CD4-positive, alpha-beta T cell treated with Interleukin-15 for 1 hour (primary cell): Measurements from ENCODE around the gene XPO1.
"Not testable (repeated sequence)": the region's sequence is repeated elsewhere in the genome, so short reads cannot be mapped to it uniquely, and the experiment has no call there.

Source experiments
- DNase-seq: peaks from one replicate; pipeline ENCODE4 v3.0.0-alpha.2; 2020

XPO1 gene

DNA sequence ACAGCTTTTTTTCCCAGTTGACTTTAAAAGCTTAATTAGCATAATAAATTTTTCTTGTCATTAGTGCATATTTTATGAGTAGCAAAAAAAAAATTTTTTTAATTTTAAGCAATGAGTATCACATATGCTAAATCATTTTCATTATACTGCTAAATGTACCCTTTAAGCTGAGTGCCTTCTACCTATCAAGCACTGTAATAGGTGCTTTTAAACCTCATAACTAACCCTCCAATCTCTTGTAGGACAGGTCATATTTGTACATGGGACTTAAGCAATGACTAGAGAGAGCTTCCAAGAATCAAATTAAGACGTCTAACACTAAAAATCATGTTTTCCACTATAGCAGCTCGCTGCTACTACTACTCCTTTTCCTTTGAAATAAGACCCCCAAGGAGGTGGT, 7.4 kb downstream of the XPO1 start:
- no peak for DNase-seq

DNA sequence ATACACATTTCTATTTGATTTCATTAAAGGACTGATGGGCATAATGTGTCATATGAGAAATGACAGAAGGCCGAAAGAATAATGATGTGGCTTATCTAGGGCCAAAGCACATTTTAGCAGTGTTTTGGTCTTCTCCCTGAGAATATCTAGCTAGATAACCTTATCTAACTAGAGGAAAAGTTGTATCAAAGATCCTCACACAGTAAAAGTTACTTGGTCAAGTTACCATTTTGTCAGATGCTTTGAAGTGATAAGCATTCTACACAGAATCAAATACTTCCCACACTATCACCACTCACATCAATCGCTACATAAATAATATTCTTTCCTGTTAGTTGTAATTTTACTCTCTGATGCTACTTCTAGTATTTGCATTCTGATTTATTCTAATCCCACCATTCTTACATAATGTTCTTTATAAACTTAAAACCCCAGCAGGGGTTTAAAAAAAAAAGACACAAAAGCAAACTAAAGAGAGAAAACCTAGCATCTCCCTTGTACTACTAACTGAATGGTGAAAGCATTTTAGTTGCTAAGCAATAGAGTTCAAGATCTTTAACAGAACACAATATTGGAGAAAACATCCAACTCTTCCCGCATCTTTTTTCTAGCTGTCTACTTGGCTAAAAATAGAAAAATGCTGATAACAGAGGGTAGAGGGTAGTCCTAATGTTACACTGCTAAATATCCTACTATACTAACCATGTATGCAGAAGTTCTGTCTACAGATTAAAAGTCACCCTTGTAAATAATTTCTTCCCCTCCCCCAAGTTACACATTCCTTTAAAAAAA, 8.0 kb downstream of the XPO1 start:
- no peak for DNase-seq

DNA sequence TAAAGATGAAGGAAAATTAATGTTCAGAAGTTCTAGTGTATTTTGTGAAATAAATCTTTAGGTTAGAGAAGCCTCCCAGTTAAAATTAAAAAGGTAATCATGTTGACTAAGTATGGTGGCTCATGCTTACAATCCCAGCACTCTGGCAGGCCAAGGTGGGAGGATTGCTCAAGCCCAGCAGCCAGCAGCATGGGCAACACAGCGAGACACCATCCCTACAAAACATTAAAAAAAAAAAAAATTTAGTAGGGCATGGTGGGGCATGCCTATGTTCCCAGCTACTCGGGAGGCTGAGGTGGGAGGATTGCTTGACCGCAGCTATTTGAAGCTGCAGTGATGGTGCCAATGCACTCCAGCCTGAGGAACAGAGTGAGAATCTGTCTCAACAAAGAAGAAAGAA, 17.9 kb downstream of the XPO1 start:
- DNase-seq = no peak

DNA sequence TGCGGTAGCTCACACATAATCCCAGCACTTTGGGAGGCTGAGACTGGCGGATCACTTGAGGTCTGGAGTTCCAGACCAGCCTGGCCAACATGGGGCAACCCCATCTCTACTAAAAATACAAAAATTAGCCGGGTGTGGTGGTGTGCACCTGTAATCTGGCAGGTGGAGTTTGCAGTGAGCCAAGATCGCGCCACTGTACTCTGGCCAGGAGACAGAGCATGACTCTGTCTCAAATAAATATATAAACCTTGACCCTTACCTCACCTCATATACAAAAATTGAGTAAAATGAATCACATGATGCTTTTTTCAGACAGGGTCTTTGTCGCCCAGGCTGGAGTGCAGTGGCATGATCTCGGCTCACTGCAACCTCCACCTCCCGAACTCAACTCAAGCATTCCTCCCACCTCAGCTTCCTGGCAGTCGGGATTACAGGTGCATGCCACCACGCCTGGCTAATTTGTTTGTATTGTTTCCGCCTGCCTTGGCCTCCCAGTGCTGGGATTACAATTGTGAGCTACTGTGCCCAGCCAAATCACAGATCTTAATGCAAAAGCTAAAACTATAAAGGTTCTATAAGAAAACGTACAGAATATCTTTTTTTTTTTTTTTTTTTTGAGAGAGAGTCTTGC, 25.3 kb downstream of the XPO1 start:
- DNase-seq = no peak

DNA sequence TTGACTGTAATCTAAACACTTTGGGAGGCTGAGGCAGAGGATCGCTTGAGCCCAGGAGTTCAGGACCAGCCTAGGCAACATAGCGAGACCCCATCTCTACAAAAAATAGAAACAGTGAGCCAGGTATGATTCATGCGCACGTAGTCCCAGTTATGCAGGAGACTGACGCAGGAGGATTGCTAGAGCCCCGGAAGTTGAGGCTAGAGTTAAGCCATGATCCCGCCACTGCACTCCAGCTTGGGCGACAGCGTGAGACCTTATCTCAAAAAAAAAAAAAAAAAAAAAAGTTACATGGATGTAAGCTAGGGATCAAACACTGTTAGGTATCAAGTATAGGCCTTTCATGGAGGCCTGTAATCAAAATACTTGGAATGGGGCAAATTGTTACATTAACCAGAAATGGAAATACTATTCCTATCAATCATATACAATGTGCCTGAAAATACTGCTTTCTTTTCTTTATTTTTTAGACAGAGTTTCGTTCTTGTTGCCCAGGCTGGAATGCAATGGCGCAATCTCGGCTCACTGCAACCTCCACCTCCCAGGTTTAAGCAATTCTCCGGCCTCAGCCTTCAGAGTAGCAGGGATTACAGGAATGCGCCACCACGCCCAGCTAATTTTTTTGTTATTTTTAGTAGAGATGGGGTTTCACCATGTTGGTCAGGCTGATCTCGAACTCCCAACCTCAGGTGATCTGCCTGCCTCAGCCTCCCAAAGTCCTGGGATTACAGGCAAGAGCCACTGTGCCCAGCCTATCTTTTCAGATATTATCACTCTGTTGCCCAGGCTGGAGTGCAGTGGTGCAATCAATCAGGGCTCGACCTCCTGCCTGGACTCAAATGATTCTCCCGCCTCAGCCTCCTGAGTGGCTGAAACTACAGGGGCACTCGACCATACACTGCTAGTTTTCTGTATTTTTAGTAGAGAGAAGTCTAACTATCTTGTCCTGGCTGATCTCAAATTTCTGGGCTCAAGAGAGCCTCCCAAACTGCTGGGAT, 27.2 kb downstream of the XPO1 start:
- no peak for DNase-seq

DNA sequence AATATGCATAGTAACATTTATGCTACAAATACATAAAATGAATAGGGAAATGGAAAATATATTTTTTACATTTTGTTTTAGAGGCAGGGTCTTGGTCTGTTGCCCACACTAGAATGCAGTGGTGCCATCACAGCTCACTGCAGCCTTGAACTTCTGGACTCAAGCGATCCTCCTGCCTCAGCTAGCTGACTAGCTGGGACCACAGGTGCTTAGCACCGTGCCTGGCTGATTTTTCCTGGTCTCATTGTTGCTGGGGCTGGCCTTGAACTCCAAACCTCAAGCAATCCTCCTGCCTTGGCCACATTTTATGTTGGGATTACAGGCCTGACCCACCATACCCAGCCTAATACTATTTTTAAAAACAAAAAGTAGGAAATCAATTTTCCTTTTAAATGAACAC, 33.2 kb downstream of the XPO1 start:
- no peak for DNase-seq

DNA sequence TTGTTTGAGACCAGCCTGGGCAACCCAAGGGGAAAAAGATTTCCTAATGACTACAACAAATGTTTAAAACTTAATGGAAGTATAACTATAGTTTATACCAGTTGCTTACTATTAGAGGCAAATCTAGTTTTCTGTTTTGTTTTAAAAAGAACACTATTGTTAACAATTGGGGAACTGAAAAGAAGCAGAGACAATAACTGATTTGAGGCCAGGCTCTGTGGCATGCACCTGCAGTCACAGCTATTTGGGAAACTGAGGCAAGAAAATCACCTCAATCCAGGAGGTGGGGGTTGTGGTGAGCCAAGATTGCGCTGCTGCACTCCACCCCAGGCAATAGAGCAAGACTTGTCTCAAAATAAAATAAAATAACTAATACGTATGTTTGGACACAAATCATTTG, 39.1 kb downstream of the XPO1 start:
- DNase-seq = no peak

DNA sequence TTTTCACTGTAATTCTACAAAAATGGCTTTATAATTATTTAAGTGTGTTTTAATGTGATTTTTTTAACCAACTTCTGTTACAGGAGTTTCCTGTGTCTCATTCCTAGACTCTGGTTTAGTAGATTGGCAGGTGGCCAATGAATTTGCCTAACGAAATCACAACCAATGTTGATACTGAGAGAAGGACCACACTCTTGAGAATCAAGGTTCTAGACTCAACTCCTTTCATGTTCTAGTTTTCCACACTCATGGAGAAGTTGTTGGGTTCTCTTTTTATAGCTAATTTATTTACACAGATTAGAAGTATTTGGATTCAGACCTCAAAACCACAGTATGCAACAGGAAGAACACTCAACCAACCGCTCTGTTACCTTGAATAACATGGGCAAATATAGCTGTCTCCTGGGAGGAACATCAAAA, 44.6 kb downstream of the XPO1 start:
- DNase-seq = no peak

DNA sequence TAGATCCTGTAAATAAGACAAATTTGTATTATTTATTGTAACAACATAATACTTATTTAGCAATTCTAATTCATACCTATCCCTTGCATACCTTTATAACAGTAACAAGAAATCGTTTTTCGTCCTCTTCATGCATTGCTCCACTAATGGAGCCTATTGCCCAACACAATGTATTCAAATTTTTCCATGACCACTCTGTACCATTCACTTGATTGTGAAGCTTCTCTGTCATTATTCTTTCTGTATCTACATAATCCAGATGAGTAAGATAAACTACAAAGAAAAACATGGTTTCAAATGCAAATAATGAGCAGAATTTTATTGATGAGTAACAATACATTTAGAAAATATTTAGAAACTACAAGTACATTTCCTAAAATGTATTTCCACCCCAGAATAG, 45.7 kb downstream of the XPO1 start:
- DNase-seq = no peak

DNA sequence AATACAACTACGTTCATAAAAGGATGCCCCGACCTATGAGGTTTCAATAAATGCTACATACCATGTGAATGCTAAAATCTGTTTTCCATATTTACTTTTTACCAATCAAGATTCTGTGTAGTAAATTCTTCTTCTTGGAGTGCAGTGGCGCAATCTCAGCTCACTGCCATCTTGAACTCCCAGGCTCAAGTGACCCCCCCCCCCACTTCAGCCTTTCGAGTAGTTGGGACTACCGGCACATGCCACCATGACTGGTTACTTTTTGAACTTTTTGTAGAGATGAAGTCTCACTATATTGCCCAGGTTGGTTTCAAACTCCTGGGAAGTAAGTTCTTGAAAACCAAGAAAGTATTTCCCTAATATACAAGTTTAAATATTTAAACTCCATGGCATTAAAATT, 52.9 kb downstream of the XPO1 start:
- DNase-seq = no peak

DNA sequence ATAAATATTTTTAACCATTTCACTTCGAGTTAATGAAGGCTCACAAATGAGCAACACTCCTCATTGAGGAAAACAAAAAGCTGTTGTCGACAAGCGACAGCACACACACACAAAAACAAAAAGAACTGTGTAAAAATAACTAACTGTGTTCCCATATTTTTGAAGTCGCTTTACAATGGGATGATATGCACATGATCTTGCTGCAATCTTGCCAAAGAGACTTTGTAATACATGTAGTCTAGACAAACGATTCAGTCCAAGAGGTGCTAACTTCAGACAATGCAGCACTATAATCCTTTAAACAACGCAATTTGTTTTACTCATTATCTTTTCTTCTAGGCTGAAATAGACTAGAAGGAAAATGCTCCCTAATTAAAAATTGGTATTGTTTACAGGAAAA, 60.1 kb downstream of the XPO1 start:
- no peak for DNase-seq

DNA sequence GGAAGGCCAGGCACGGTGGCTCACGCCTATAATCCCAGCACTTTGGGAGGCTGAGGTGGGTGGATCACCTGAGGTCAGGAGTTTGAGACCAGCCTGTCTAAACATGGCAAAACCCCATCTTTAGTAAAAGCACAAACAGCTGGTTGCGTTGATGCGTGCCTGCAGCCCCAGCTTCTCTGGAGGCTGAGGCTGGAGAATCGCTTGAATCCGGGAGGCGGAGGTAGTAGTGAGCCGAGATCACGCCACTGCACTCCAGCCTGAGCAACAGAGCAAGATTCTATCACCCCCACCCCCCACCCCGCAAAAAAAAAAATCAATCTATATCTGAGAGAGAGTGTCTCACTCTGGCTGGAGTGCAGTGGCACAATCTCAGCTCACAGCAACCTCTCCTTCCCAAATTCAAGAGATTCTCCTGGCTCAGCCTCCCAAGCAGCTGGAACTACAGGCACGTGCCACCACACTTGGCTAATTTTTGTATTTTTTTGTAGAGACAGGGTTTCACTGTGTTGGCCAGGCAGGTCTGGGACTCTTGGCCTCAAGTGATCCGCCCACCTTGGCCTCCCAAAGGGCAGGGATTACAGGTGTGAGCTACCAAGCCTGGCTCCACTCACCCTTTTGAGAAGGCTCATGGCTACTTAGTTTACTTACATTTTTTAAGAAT, 61.1 kb downstream of the XPO1 start:
- DNase-seq = not testable (repeated sequence)

DNA sequence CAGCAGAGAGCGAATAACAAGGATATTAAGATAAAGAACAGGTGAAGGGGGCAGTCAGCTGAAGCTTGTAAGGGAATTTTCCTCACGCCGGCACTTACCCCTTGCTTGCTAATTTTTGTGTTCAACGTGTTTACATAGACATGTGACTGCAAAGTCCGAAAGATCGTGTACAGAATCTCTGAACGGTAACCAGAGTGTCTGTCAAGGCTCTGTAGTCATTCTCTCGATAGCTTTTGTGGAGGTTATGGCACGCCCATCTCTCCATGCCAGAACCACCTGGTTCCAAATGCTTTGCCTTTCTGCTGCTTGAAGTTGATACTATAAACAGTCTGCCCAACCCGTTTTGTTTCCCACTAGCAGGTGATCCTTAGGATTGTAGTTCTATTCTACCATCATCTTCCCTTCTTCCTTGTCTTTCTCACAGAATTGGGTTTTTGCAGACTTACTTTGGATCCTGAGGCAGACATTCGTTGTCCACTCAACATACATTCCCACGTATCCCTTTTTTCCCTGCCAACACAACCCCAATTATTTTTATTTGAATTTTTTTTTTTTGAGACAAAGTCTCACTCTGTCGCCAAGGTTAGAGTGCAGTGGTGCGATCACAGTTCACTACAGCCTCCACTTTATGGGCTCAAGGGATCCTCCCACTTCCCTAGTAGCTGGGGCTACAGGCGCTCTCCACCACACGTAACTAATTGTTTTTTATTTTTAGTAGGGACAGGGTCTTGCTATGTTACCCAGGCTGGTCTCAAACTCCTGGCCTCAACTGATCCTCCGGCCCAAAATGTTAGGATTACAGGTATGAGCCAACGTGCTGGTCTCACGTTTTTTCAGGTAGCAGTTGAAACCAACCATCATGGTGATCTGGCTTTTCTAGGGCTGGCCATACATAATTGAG, 66.0 kb downstream of the XPO1 start:
- no peak for DNase-seq

DNA sequence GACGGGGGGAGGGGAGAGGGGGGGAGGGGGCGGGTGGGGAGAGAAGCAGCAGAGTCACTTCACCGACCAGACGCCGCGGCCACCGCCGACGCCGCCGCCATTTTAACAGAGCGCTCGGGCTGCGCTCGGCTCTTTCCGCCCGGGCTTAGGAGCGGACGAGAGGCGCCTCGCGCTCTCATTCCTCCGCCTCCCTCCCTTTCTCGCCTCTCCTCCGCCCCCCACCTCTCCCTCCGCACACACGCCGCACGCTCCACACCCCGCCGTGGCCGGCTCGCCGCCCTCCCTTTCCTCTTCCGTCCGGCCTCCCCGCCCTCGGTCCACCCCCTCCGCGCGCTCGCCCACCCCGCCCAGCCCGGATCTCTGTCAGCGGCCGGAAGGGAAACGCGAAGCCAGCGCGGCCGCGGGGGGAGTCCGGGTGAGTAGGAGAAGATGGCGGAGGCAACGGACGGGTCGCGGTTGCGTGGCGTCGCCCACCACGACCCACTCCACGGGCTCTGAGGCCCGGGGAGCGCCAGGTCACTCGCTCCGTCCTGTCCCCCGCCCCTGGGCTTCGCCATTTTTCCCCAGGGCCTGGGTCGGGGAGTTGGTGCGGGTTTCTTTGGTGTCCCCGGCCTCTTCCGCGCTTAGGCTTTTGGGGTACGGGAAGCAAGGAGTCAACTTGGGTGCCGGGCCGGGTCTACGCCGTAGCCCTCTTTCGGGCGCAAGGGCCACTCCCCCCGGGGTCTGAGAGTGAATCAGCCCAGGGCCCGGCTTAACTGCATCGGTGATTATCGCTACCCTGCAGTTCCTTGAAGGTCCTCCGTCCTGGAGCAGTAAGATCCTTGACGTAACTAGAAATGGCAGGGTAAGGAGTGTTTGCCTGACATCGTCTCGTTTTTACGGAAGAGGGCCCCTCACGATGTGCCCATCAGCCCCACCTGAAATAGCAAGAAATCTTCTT, 66.9 kb downstream of the XPO1 start, which contains the start of gene USP34:
TSS of gene USP34 (minus strand) at position 123 of the 940 bp plus-strand sequence. CDS start 395 bp downstream, outside the sequence.
- peak; percentile 97 for DNase-seq

DNA sequence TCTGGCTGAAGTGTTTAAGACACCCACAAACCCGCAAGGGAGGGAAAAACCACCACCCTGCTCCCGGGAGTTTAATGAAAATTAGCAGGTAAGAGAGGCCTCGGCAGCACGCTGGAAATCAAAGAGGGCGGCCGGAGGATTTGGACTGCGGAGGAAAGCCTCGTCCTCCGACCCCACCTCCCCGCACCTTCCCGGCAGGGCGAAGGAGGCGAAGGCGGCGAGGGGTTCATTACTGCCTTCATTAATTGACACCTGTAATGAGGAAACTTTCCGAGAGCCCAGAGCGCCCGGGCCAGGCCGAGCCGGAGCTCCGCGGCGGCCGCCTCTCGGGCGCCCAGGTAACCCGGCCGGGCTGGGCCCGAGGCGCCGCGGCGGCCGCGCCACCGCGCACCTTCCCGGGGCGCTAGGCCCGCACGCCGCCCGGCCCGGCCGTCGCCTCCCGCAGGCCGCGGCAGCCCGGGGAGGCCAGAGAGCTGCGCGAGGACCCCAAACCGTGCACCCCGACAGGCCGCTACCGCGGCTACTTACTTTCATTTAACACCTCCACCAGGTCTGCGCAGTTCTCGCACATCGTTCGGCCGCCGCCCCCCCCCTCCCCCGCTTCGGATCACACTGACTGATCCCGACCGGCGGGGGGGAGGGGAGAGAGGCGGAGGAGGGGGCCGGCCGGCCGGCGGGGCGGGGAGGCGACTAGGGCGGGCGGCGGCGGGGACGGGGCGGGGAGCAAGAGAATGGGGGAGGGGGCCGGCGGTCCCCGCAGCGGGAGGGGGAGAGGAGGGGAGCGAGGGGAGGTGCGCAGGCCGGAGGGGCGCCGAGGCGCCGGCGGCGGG, 67.8 kb downstream of the XPO1 start:
- peak; percentile 85 for DNase-seq

DNA sequence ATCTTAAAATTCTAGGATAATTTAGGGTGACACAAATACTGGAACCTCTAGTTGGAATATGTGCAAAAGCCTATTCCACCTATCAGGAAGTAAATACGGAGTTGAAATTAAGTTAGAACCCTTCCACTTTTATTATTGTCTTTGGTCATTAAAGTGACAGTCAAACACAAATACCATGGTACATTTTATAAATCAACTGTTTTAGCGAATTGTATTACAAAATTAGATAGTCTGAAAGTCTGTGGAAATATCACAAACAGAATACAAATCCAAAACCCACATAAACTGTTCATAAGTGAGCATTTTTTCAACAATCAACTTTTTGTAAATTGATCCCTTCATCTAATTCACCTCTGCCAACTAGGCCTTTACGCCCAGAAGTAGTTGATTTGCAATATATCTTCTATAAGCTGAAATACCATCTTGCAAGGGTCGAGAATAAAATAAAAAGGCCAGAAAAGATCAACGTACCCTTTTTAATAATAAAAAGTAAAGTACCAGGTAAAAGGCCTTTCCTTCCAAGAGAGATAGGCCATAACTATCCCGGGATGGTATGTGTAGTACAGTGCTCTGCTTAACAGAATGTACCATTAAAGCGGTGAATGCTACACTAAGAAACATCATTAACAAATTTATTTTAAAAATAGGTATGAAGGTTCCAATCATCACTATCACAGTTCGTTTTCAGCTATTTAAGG, 68.6 kb downstream of the XPO1 start:
- no peak for DNase-seq

DNA sequence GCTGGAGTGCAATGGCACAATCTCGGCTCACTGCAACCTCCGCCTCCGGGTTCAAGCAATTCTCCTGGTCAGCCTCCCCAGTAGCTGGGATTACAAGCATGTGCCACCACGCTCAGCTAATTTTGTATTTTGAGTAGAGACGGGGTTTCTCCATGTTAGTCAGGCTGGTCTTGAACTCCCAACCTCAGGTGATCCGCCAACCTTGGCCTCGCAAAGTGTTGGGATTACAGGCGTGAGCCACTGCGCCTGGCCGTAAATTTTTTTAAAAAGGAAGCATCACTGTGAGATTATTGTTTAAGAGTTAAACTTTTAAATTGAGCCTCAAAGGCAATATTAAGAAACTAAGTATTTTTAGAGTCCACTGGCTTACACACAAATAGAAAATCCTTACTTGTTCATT, 69.9 kb downstream of the XPO1 start:
- DNase-seq = not testable (repeated sequence)

DNA sequence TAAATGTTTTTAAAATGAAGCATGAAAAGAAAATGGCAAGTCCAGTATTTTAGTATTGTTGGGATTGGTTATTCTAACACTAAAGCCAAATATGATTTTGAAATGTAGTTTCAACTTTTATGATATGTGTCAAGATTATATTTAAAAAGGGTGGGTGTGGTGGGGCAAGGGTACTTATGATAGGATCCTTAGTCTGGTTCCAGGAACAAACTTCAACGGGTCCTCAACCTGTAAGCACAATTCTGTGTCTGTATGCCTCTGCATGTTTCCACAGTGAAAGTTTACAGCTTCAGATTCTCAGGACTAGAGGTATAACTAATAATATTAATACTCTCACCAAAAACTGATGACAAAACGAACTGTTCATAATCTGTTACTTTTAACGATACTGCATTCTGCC, 73.1 kb downstream of the XPO1 start:
- no peak for DNase-seq
